GM19035 (cell line): ENCODE measurements around the gene AAMP.

Source experiments
- ATAC-seq: cut with Tn5 transposase; IDR thresholded peaks from one replicate; pipeline ENCODE4 v1.9.1; 2021; ENCODE audit not compliant: unreplicated experiment

AAMP gene

GRCh38 chr2:218294430-218295022, 24.6 kb upstream of the AAMP start:
- ATAC-seq = no peak

GRCh38 chr2:218293715-218294429, 23.9 kb upstream of the AAMP start:
- ATAC-seq = no peak

DNA sequence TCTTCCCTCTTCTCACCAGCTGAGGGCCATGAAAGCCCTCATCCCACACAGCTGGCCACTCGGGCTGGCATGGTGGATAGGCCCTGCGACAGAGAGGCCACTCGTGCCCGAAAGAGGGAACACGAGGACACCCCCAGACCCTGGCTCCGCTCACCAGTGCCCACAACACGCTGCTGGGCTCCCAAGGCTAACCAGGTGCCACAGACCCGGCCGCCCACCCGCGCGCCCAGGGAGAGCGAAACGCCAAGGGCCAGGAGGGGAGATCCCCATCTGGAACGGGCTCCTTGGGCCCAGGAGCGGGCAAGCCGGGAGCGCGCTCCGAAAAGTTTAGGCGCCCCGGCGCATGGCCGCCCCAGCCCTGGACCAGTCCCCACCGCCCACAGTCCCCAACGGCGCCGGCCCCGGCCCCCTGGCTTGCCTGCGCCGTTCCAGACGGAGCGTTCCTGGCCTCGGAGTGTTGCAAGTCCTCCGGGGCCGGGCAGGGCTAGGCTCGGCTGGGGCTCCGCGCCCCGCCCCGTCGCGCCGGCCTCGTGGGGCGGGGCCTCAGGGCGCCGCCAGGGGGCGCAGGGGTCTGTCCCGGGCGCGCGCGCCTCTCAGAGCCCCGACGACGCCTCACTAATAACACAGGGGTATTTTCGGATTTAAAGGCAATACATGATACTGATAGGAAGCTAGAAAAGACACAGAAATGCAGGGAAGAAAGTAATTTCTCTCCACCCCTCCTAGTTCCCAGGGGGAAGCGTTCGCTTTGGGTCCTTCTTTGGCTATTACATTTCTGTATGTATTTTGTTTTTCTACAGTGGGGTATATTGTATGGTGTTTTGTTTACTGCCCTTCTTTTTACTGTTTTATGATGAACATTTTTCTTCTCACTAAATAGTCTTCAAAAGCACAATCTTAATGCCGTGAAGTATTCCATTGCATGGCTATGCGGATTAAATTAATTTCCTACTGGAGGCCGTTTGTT, 22.4 kb upstream of the AAMP start, which contains the start of gene TMBIM1:
Gene TMBIM1 (minus strand): TSS at position 456 of the 967 bp plus-strand sequence. CDS start 10,362 bp downstream, outside the sequence.
- ATAC-seq = peak; percentile 67

GRCh38 chr2:218291318-218292047, 21.5 kb upstream of the AAMP start:
- ATAC-seq = no peak

GRCh38 chr2:218290316-218291261, 20.7 kb upstream of the AAMP start:
- ATAC-seq = peak; percentile 42

- no peak for ATAC-seq
Observed at GRCh38 chr2:218289639-218290315, 19.8 kb upstream of the AAMP start.

DNA sequence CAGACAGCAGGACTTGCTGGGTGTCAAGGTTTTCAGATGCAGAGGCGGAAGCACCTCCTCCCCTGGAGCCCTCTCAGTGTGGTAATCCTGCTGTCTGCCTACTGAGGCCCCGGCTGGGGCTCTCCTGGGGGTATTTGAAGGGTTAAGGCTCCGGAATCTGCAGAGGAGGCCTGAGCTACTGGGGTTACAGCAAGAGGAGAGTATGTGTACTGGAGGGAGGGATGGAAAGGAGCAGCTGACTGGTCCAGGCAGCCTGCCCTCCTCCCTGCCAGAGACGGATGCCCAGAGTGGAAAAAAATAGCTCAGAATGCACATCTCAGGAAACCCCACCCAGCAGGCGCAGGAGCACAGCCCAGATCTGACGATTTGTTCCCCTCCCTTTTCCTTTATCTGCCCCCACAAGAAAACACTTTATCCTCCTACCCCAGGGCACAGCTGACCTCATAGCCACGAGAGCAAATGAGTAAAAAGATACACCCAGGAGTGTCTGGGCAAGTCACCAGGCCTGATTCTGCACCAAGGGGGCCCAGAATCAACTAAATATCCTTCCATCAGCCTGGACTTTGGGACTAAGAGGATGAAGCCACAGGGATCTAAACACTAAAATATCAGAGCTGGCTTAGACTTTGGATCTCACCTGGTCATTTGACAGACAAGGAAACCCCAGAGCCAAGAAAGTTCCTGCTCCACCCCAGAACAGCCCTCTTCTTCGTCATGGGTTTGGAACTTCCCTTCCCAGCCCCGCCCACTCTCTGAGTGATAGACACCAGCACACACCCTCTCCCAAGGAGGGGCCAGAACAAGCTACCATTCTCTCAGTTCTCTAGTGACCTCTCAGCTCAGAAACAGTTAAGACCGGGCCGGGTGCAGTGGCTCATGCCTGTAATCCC, 16.9 kb upstream of the AAMP start:
- peak; percentile 58 for ATAC-seq

DNA sequence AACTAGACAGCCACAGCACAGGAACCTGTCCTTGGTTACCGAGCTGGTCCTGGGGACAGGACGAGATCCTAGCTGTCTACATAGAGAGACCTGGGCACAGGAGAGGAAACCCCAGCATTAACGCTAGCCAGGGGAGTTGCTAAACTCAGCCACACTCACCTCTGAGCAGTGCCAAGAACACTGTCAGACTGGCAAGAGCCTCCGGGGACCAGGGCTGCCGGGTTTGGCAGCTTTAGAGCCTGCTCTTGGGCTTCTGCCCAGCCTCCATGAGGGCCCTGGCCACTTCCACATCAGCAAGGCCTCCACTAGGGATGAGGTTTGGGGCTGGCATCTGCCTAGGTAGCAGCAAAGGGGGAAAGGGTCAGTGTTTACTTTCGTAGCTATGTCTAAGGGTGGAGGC, 15.7 kb upstream of the AAMP start:
- no peak for ATAC-seq

GRCh38 chr2:218284106-218284811, 14.3 kb upstream of the AAMP start:
- ATAC-seq = peak; percentile 58

- ATAC-seq = no peak
Observed at GRCh38 chr2:218282173-218282991, 12.4 kb upstream of the AAMP start.

DNA sequence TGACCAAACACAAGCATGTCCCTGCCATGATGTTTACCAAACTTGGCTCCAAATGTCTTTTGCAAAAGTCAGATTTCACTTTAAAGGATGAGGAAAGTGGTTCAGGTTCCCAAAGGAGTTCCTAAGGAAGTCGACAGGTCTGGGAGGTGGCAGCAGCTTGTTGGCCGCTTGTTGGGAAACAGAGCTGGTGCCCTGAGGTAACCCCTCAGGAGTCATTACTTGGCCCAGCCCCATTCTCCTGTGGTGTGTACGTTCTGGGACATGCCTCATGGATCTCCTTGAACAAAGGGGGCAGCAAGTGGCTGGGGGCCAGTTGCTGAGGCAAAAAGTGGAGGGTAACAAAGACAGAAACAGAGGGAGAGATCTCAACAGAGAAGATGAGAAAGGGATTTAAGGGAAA, 11.5 kb upstream of the AAMP start:
- ATAC-seq = no peak

GRCh38 chr2:218280260-218280870, 10.4 kb upstream of the AAMP start:
- ATAC-seq = no peak

DNA sequence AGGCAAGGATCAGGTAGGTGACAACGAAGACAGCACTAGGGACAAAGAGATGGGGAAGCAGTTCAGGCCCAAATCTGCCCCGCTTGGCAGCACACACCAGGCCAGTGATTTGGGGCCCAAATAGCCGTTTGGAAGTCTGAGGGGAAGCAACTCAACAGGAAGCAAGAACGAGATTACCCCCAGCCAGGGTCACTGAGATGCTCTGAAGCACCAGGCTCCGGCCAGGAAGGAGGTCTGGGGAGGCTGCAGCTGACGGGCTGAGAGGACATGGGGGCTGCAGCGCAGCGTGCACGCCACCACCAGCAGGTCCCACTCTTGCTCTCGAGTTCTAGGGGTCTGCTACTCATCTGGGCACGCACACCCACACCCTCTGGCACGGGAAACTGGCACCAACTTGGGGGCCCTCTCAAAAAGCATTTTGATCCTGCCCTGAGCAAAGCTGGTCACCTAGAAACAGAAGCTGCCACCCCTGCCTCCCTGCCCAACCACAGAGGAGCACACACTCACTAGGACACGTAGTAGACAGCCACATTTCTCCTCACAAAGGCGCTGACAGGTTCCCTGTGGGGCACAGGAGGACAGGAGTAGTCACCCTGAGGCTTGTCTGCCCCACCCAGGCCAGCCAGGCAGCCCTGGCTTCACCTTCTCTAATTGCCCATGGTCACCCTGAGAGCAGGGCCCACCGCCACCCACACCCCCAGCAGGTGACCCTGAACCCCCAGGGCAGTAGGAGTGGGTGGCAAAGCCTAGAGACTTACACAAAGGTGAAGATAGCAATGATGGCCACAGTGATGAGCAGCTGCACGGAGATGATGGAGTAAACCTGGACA, 8.8 kb upstream of the AAMP start:
- no peak for ATAC-seq

DNA sequence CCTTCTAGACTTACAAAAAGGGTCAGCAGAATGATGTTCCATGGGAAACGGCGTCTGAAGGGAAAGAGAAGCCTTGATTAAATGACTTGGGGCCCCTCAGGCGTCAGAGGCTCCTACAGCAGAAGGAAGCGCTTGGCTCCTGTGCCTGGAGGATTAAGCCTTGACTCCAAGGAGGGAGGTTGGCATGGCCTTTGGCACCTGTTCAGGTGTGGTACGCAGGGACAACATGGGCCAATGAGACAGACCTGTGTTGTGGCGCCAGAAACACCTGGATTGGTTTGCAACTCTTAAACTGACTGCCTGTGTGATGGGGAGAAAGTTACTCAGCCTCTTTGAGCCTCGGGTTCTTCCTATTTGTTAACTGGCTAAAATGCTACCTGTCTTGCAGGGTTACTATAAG, 8.0 kb upstream of the AAMP start:
- no peak for ATAC-seq

DNA sequence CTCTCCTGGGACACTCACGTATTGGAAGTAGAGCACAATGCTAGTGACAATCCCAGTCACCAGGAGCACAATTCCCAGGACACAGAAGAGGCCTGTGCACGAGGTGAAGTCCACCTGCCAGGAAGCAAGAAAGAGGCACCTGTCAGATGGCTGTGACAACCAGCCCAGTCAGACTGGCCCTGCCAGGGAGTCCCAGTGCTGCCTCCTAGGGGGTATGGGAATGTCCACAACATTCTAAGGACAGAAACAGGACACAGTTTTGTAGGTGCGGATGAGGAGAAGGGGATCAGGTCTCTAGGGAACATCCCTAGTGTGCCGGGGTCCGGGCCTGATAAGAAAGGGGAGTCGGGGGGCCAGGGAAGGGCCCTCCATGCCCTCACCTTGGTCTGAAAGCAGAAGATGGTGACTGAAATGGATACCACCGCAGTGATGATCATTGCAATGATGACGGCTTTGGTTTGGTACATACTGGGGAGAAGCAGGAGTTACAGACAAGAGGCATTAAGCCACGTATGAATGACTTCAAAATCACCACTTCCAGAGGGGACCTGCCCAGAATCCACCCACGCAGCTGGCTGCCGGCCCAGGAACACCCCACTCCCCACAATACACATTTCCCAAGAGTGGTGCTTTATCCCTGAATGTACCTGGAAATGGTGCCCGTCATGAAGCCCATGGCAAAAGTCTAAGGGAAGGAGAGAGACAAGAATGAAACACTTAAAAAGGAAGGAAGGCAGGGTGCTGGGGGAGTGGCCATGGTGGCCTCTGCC, 7.2 kb upstream of the AAMP start:
- ATAC-seq = no peak
